NT2/D1 (cell line): ENCODE measurements around the gene FBXL19.

Experiments
- SUZ12 ChIP-seq: IDR thresholded peaks from 2 replicates; pipeline ENCODE4 v1.6.1; 2011; ENCODE audit not compliant: insufficient read length, insufficient read depth; ENCODE audit errors: extremely low read depth
- YY1 ChIP-seq: IDR thresholded peaks from 2 replicates; pipeline ENCODE4 v1.6.1; 2011; ENCODE audit not compliant: insufficient read length, insufficient read depth
- ZNF274 ChIP-seq: IDR thresholded peaks from 2 replicates; pipeline ENCODE4 v1.6.1; 2011; ENCODE audit warnings: mild to moderate bottlenecking, low read depth, low read length

DNA sequence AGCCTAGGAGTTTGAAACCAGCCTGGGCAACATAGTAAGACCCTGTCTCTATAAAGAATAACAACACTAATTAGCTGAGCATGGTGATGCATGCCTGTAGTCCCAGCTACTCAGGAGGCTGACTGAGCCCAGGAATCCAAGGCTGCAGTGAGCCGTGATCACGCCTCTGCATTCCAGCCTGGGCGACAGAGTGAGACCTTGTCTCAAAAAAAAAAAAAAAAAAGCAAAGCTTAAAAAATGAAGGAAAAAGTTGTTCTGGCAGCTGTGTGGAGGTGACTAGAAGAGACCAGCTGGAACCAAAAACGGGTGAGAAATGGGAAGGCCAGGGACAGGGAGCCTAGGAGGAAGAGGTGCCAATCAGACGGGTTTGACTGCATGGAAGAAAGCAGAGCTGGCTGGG, 33.7 kb upstream of the FBXL19 start:
- TF ChIP-seq SUZ12: no peak
- TF ChIP-seq ZNF274: no peak
- TF ChIP-seq YY1: no peak
